ENCODE results near the gene CASKIN1.
A peak's percentile ranks its signal among the peaks of the same experiment; 100 is the strongest.

DNA sequence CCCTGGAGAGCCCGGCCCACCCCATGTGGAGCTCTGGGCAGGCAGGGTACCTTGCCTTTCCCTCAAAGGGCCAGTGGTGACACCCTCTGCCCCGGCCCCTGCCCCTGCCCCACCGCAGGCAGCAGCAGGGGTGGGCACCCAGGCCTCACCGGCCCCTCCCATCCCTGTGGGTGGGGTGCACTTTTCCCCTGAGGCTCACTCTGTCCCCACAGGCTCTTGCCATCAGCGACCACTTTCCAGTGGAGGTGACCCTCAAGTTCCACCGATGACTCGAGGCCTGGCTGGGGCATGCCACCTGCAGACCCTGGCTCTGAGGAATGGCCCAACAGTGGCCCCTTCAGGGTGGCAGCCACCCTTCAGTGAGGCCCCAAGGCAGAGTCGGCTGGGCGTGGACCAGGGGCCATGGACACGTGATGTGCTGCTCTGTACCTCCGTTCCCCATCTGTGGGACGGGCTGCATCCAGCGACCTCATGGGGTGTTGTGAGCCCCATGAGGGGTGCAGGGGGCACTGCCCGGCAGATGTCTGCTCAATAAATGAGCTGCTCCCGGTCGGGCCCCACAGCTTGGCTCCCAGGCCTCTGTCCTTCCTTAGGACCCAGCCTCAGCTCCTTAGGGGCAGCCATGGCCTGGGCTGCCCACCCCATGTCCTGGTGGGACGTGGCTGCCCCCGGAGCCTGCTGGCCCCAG, 41.9 kb upstream of the CASKIN1 start:
- TF ChIP-seq POLR2AphosphoS5 (IDR thresholded peaks at IDR 0.05; ENCODE audit: low read depth, low read length): peak; percentile 3; the same call in 1 of the 2 replicates
- TF ChIP-seq, protein P1, sequence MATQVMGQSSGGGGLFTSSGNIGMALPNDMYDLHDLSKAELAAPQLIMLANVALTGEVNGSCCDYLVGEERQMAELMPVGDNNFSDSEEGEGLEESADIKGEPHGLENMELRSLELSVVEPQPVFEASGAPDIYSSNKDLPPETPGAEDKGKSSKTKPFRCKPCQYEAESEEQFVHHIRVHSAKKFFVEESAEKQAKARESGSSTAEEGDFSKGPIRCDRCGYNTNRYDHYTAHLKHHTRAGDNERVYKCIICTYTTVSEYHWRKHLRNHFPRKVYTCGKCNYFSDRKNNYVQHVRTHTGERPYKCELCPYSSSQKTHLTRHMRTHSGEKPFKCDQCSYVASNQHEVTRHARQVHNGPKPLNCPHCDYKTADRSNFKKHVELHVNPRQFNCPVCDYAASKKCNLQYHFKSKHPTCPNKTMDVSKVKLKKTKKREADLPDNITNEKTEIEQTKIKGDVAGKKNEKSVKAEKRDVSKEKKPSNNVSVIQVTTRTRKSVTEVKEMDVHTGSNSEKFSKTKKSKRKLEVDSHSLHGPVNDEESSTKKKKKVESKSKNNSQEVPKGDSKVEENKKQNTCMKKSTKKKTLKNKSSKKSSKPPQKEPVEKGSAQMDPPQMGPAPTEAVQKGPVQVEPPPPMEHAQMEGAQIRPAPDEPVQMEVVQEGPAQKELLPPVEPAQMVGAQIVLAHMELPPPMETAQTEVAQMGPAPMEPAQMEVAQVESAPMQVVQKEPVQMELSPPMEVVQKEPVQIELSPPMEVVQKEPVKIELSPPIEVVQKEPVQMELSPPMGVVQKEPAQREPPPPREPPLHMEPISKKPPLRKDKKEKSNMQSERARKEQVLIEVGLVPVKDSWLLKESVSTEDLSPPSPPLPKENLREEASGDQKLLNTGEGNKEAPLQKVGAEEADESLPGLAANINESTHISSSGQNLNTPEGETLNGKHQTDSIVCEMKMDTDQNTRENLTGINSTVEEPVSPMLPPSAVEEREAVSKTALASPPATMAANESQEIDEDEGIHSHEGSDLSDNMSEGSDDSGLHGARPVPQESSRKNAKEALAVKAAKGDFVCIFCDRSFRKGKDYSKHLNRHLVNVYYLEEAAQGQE (IDR thresholded peaks at IDR 0.05; ENCODE audit: insufficient read depth in 1 of 2, low read depth in 2 of 2, low read length in 2 of 2): no peak
- no peak for TF ChIP-seq TAF1 (IDR thresholded peaks at IDR 0.05; ENCODE audit: borderline replicate concordance, insufficient read depth, low read length)
- TF ChIP-seq SIN3A (IDR thresholded peaks at IDR 0.05; ENCODE audit: borderline replicate concordance, insufficient read depth, low read length): no peak

Data from PFSK-1 (cell line).